GM18498 (cell line): ENCODE measurements around the gene EVPL.
"Not testable (repeated sequence)": the region's sequence is repeated elsewhere in the genome, so short reads cannot be mapped to it uniquely, and the experiment has no call there.

Experiments used
- ATAC-seq: cut with Tn5 transposase; IDR thresholded peaks from one replicate; pipeline ENCODE4 v1.9.1; 2021; ENCODE audit warnings: mild to moderate bottlenecking, moderate library complexity; ENCODE audit not compliant: unreplicated experiment

Gene EVPL

DNA sequence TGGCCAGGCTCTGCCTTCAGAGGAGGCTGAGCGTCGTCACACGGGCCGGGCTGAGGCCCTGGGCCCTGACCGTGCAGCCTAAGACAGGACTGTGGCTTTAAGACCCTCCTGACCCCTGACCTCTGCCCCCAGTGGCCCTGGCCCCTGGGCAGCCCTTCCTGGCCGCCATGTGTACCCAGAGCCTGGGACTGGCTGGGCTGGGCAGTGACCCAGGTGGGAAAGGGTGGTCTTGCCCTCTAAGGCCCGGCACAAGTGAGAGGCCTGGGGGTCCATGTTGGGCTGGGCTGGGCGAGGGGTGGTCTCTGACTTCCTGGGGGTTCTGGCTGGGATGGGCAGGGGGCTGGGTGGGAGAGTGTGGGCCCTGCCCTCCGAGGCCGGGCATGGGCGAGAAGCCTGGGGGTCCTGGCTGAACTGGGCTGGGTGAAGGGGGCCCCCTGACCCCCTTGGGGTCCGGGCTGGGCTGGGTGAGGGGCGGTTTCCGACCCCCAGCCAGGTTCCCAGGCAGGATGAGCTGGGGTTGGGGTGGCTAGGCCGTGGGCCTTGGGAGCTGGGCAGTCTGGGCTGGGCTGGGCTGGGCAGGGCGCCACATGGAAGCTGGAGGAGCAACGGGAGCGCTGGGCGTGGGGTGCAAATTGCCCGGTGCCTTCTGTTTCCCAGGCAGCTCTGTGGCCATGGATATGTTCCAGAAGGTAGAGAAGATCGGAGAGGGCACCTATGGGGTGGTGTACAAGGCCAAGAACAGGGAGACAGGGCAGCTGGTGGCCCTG lies 26.2 kb downstream of the EVPL start, which contains the start of gene CDK3:
Gene CDK3, plus strand, starts transcription at position 101 of the 767 bp plus-strand sequence. Its CDS starts 571 bp downstream, at position 672.
- ATAC-seq = no peak

DNA sequence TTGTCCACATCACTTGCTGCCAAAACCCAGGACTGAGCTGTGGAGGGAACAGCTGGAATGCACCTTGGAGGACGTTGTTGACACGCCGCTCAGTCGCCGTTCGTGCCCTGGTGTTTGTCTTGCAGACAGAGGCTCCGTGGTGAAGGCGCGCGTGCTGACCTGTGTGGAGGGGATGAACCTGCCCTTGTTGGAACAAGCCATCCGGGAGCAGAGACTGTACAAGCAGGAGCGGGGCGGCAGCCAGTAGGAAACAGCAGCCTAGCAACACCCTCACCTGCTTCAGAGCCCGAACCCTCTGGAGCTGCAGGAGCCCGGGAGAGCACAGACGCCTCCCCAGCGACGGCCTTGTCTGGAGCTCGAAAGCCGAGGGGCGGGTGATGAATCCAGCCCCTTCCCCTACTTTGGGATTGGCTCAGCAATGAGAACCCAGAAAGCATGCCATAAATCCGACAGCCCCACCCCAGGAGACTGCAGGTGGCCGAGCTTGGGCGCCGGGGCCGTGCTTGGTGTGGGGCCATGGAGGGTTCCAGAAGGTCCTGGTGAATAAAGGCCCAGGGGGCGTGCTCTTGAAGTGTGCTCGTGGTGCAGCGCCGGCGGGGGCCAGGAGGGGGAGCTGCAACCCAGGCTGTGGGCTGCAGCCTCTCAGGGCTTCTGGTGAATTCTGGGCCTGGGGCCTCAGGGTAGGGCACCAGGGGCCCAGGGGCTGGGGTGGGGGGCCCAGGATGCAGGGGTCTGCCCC lies 26.9 kb downstream of the EVPL start:
- ATAC-seq = no peak

DNA sequence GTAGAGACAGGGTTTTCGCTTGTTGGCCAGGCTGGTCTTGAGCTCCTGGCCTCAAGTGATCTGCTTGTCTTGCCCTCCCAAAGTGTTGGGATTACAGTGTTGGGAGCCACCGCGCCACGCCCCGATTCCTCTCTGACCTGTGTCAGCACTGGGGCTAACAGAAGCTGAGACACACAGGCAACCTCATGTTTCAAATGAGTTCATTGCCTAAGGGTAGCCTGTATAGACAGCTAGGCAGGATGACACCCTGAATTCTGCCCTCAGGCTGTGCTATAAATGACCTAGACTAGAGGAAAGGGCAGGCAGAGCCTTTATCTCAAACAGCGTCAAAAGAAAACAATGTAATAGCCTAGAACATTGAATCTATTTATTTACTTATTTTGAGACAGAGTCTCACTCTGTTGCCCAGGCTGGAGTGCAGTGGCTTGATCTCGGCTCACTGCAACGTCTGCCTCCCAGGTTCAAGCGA lies 28.7 kb downstream of the EVPL start:
- ATAC-seq = no peak

DNA sequence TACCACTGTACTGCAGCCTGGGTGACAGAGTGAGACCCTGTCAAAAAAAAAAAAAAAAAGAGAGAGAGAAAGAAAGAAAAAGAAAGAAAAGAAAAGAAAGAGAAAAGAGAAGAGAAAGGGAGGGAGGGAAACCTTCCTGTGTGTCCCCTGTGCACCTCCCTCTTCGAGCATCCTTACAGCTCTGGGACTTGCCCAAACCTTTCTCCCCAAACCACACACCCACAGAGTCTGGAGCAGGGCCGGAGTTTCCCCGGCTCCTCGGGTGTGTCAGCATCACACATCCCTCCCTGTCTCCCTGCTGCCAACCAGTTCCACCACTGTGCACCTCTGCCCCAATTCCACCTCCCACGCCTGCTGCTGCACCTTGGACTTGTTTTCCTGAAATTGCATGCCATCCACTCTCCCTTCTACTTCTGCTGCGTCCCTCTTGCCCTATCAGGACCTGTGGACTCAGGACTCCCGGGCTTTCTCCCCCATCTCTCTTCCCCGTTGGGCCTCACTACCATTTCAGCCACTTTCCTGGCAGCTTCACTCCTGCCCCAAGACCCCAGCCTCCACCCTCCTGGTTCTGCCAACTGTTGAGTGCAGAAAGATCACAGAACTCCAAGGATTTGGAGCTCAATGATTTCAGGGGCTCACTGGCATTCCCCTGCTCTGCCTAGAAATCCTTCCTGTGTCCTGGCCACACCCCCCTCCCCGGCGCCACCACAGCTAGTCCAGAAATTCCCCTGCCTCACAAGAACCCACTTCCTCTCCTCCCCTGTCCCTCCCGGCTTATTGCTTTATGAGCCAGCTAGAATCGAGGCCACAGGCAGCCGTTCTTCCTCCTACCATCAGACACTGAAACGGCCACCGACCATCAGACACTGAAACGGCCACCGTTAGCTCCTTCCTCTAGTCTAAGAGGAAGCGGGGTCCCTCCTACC lies 30.2 kb downstream of the EVPL start:
- ATAC-seq = no peak

DNA sequence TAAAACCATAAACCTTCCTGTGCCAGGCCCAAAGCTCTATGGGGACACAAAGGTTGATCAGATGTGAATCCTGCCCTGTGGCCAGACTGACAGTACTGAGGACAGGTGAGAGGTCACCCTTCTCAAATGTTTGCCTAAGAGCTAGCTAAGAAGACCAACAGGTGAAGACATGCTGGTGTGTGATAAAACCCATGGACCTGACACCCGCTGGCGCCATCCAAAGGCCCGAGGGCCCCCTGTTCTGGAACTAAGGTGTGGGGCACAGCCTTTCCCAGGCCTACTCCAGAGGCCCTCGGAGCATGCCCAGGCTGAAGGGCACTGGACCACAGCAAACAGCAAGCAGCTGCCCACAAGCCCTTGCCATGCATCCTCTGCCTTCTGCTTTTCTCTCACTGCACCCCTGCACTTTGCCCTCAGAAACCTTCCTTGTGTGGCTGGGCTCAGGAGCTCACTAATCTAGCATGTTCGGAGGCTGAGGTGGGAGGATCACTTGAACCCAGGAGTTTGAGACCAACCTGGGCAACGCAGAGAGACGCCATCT lies 31.7 kb downstream of the EVPL start:
- no peak for ATAC-seq

DNA sequence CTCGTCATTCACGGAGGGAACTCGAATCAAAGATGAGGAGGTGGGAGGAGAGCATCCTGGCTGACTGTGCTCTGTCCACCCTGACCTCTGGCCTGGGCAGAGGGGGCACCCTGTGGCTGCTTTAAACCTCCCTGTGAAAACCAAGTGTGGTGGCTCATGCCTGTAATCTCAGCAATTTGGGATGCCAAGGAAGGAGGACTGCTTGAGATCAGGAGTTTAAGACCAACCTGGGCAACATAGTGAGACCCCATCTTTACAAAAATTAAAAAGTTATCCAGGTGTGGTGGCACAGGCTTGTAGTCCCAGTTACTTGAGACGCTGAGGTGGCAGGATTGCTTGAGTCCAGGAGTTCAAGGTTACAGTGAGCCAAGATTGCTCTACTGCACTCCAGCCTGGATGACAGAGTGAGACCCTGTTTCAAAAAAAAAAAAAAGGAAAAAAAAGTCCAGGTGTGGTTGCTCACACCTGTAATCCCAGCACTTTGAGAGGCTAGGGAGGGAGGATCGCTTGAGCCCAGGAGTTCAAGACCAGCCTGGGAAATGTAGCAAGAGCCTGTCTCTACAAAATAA lies 32.2 kb downstream of the EVPL start:
- no peak for ATAC-seq

DNA sequence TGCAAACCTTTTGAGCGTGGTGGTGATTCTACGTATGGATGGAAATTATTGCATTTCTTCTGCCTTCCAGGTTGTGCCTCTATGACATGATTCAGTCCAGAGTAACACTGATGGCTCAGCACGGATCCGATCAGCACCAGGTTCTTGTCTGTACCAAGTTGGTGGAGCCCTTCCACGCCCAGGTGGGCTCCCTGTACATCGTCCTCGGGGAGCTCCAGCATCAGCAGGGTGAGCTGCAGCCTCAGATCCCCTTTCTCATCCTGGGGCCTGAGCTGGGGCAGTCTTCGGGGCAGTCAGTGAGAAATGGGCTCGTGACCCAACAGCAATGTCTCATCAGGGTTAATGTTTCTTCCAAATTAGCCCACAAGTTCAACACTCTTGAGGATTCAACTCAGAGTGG lies 35.7 kb downstream of the EVPL start:
- no peak for ATAC-seq

DNA sequence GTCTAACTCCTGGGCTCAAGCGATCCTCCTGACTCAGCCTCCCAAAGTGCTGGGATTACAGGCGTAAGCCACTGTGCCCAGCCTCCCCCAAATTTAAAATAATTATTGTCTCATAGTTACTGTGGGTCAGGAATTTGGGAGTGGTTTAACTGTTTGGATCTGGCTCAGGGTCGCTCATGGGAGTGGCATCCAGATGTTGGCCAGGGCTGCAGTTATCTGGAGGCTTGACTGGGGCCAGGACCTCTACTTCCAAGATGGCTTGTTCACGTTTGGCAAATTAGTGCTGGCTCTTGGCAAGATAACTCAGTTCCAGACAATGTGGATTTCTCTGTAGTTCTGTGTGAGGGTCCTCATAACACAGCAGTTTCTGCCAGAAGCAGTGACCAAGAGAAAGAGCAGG lies 40.1 kb downstream of the EVPL start:
- no peak for ATAC-seq

DNA sequence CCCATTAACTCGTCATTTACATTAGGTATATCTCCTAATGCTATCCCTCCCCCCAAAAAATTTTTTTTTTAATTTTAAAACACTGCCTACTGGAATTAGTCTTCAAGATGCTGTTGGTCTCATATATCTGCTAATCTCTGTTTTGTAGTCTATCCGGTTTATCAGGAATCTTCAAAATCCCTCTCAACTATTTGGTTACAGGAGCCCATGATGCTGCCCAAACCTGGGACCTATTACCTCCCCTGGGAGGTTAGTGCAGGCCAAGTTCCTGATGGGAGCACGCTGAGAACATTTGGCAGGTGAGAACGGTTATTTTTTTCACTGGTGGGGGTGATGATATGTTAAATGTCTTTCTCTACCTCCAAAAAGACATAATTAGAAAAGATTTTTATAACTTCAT lies 41.1 kb downstream of the EVPL start:
- no peak for ATAC-seq

DNA sequence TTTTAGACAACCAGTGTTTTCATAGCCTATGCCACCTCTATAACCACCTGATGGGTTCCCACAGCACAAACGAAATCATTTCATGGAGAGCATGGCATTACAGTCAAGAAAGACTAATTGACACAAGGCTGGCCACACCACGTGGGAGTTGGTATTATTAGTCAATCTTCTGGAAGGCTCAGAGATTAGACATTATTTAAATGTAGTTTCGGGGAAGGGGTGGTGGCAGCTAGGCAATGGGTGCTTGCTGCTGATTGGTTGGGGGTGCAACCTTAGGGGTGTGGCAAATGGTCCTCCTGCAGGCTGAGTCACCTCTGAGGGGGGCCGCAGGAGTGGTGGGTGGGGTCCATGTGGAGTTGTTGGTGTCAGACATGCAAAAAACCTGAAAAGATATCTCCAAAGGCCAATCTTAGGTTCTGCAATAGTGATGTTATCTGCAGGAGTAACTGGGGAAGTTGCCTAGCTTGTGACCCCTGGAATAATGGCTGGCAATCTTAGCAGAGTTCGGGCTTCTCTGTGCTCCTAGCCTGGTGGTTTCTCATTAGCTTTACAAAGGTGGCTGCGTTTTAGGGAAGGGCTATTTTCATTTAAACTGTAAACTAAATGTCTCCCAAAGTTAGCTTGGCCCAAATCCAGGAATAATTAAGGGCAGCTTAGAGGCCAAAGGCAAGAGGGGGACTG lies 43.5 kb downstream of the EVPL start:
- ATAC-seq = no peak

DNA sequence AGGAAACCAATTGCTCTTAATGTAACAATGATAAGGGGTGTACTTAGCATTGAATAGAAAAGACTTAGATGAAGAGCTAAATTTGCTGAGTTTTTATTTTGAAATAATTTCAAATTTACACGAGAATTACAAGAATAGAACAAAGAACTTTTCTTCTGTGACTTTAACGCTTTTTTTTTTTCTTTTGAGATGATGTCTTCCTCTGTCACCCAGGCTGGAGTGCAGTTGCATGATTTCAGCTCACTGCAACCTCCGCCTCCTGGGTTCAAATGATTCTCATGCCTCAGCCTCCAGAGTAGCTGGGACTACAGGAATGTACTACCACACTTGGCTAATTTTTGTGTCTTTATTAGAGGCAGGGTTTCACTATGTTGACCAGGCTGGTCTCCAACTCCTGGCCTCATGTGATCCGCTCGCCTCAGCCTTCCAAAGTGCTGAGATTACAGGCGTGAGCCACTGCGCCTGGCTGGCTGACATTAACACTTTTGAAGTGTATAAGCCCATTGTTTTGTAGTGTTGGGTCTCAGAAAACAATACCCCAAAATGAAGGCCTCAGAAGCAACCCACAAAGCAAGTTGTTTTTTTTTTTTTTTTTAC lies 46.0 kb downstream of the EVPL start:
- ATAC-seq = no peak

DNA sequence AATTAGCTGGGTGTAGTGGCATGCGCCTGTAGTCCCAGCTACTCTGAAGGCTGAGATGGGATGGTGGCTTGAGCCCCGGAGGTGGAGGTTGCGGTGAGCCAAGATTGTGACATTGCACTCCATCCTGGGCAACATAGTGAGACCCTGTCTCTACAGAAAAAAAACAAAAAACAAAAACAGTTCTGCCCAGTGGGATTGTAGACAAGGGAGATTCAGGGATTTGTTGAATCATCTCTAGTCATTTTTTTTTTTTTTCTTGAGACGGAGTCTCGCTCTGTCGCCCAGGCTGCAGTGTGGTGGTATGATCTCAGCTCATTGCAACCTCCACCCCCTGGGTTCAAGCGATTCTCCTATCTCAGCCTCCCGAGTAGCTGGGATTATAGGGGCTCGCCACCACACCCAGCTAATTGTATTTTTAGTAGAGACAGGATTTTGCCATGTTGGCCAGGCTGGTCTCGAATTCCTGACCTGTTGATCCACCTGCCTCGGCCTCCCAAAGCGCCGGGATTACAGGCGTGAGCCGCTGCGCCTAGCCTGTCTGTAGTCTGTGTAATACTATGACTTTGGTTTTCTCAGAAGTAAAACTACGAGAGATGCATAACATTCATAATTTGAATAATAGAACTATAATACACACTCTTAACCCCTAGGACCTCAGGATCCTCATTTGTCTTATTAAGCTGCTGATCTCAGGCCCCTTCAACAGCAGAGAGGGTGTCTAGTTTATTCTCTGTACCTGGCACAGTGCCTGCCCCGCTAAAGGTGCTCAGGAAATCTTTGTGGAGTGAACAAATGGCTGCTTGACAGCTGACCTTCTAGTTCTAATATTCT lies 46.7 kb downstream of the EVPL start:
- no peak for ATAC-seq

DNA sequence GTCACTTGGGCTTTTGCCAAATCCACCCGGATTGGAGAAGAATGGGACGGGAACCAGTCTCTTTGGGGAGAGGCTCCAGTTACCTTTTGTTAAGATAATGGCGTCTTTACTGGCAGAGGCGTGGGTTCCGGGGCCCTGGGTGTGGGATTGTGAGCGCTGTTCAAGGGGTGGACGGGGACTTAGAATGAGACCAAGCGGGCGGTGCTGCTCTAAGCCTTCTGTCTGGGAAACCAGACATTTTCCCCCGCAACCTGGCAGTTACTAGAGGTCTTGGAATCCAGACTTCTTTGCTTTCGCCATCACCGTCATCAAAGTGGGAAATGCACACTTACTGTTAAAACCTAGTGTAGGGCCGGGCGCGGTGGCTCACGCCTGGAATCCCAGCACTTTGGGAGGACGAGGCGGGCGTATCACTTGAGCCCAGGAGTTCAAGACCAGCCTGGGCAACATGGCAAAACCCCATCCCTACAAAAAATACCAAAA lies 47.4 kb downstream of the EVPL start:
- peak; percentile 9 for ATAC-seq

DNA sequence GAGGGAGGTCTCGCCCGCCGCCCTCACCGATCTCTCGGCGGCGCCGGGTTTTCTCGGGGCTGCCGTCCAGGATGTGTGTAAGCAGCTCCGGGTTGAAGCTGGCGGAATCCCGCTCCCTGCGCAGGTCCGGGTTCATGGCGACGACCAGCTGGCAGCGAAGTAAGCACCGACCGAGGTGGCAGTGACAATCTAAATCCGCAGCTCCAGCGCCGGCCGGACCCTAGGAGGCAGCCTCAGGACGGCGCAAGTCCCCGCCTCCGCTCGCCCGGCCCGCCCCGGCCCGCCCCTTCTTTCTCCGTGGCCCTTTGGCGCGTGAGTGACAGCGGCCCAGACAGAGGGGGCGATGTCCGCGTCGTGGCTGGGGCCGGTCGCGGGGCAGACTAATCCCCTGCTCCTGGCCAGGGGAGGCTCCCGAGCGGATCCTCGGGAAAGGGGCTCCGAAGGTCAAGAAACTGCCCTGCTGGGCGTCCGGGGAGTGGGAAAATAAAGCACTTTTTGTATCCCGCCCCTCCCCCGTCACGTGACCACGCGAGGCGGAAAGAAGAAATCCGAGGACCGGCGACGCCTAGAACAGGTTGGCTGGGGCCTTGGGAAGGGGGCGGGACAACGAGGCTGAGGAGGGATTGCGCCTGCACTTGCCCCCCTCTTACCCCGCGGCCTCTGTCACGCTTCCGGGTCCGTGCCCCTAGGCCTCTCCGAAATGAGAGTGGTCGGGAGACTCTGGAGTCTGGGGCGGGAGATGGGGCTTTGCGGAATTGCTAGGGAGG lies 48.0 kb downstream of the EVPL start, which contains the start of the genes ACOX1 and TEN1:
Gene ACOX1, minus strand, starts transcription at position 229 of the 767 bp plus-strand sequence. Its CDS starts 93 bp downstream, at position 136.
Gene TEN1, plus strand, starts transcription at position 303 of the 767 bp plus-strand sequence. CDS start 6,953 bp downstream, outside the sequence.
- peak; percentile 91 for ATAC-seq

DNA sequence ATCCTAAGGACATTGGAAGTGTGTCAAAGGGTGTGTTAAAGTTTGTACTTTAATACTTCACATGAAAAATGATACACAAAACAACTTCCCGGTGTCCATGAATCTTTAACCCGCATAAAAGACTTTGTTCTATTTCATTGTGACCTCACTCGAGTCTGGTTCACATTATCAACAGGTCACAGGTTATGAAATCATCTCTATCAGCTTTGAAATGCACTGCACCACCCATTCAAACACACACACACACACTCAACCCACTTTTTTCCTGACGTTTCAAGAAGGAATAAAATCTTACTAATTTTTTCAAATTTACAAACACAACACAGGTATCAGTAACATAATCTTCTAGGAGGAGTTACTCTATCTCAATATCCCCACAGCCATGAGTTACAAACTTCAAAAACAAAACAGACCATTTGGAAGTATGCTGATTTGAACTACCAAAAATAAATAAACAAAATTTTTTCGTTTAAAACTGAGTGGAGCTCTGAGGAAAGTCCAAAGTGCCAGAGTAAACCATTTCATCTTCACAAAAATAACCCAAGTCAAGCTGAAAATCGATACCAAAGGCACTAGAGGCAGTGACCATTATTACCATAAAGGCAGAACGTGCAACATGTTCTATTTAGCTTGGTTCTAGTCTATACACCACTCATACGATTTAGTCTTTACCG lies 50.8 kb downstream of the EVPL start:
- ATAC-seq = no peak

DNA sequence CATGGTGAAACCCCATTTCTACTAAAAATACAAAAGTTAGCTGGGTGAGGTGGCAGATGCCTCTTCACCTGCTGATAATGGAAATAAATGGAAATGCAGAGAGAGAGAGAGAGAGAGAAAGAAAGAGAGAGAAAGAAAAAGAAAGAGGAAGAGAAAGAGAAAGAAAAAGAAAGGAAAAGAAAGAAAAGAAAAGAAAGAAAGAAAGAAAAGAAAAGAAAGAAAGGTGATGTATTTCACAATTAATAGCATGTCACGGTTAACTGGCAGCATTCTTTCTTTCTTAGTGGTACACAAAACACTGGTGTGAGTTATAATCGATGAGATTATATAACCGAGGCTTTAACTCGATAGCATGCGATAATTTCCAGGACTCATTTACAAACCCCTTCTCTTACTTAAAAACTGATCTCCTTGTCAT lies 51.3 kb downstream of the EVPL start:
- no peak for ATAC-seq

DNA sequence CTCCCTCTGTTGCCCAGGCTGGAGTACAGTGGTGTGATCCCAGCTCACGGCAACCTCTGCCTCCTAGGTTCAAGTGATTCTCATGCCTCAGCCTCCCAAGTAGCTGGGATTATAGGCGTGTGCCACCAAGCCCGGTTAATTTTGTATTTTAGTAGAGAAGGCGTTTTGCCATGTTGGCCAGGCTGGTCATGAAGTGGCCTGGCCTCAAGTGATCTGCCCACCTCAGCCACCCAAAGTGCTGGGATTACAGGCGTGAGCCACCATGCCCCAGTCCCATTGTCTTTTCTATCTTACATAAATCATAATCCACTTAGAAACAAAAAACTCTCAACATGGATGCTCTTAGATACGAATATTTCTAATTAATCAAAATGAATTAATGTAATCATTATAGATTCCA lies 51.9 kb downstream of the EVPL start:
- ATAC-seq = not testable (repeated sequence)
